OCI-LY3 (cell line): ENCODE data around the gene HHIPL2.

Experiments
- H2AFZ ChIP-seq: fragments of 200-600, 300-600 bp; shearing (Covaris generic); 2 replicates; pipeline ENCODE4 v1.6.0; 2014; ENCODE audit warnings: antibody characterized with exemption, low read depth, low read length
- H3K27ac ChIP-seq: fragments of 200-600, 300-600 bp; sonication (generic); 2 replicates; pipeline ENCODE4 v1.5.1; 2014; ENCODE audit warnings: mild to moderate bottlenecking, low read length, moderate library complexity, mixed read lengths
- H3K27me3 ChIP-seq: fragments of 200-600, 300-600 bp; sonication (generic); 2 replicates; pipeline ENCODE4 v1.6.1; 2014; ENCODE audit warnings: low read depth, low read length, mixed read lengths
- H3K36me3 ChIP-seq: fragments of 200-600, 300-600 bp; sonication (generic); replicated peaks from 2 replicates; pipeline ENCODE3; 2014; ENCODE audit warnings: low read depth, low read length, mixed read lengths
- H3K4me1 ChIP-seq: fragments of 300-600, 200-600 bp; sonication (generic); 2 replicates; pipeline ENCODE4 v1.6.1; 2014; ENCODE audit warnings: low read length, mixed read lengths
- H3K4me2 ChIP-seq: fragments of 200-600, 300-600 bp; sonication (generic); 2 replicates; pipeline ENCODE4 v1.6.1; 2014; ENCODE audit warnings: low read length, mixed read lengths
- H3K4me3 ChIP-seq: fragments of 300-600, 200-600 bp; sonication (generic); 2 replicates; pipeline ENCODE4 v1.5.1; 2014; ENCODE audit warnings: antibody characterized with exemption, mild to moderate bottlenecking, low read length, moderate library complexity
- H3K79me2 ChIP-seq: fragments of 300-600, 200-600 bp; shearing (Covaris generic); 2 replicates; pipeline ENCODE4 v1.6.1; 2014; ENCODE audit warnings: mild to moderate bottlenecking, low read length, mixed read lengths
- H3K9ac ChIP-seq: fragments of 300-600, 200-600 bp; shearing (Covaris generic); 2 replicates; pipeline ENCODE4 v1.6.0; 2014; ENCODE audit warnings: mild to moderate bottlenecking, low read length, moderate library complexity
- H3K9me3 ChIP-seq: fragments of 200-600, 300-600 bp; shearing (Covaris generic); 2 replicates; pipeline ENCODE4 v1.6.1; 2014; ENCODE audit warnings: low read length, mixed read lengths; ENCODE audit not compliant: insufficient read depth
- H4K20me1 ChIP-seq: fragments of 200-600, 300-600 bp; sonication (generic); 2 replicates; pipeline ENCODE4 v1.6.1; 2016; ENCODE audit warnings: low read length, mixed read lengths; ENCODE audit not compliant: insufficient read depth
- CTCF ChIP-seq: fragments of 200-600, 300-600 bp; sonication (generic); IDR thresholded peaks from 2 replicates; pipeline ENCODE4 v1.5.1; 2014; ENCODE audit warnings: antibody characterized with exemption, low read length, low read depth
- EZH2phosphoT487 ChIP-seq: fragments of 200-600 bp; shearing (Covaris generic); IDR thresholded peaks from 2 replicates; pipeline ENCODE4 v1.6.1; 2018; ENCODE audit warnings: antibody characterized with exemption, mixed run types, low read depth

Gene HHIPL2

GRCh38 chr1:222582099-222582774 is 34.3 kb upstream of the HHIPL2 start:
- H3K9ac ChIP-seq, result no peak overlapping the region
- no peak overlapping the region for H3K4me3 ChIP-seq
- peak overlapping the region; percentile 0; the same call in 1 of the 2 replicates for H3K4me2 ChIP-seq
- H4K20me1 ChIP-seq, result no peaks in the 10 kb centered on the region
- no peak overlapping the region for H2AFZ ChIP-seq
- peaks cover 58% of the 10 kb centered on the region for H3K36me3 ChIP-seq
- H3K27ac ChIP-seq, result no peak overlapping the region
- no peaks in the 10 kb centered on the region for H3K27me3 ChIP-seq
- no peaks in the 10 kb centered on the region for H3K9me3 ChIP-seq
- H3K79me2 ChIP-seq, result peaks cover 20% of the 10 kb centered on the region
- TF ChIP-seq CTCF (no peak), EZH2phosphoT487 (no peak)
- H3K4me1 ChIP-seq, result peaks cover 18% of the 10 kb centered on the region

- no peak overlapping the region for H2AFZ ChIP-seq
- H3K9ac ChIP-seq, result no peak overlapping the region
- peaks cover 18% of the 10 kb centered on the region for H3K4me1 ChIP-seq
- no peaks in the 10 kb centered on the region for H3K9me3 ChIP-seq
- no peak overlapping the region for H3K4me3 ChIP-seq
- no peak for TF ChIP-seq EZH2phosphoT487
- TF ChIP-seq CTCF, result no peak
- peaks cover 48% of the 10 kb centered on the region for H3K36me3 ChIP-seq
- no peaks in the 10 kb centered on the region for H3K27me3 ChIP-seq
- no peak overlapping the region for H3K4me2 ChIP-seq
- peaks cover 9% of the 10 kb centered on the region for H3K79me2 ChIP-seq
- no peaks in the 10 kb centered on the region for H4K20me1 ChIP-seq
- no peak overlapping the region for H3K27ac ChIP-seq
These were observed 31.4 kb upstream of the HHIPL2 start for GRCh38 chr1:222579316-222579715.

DNA sequence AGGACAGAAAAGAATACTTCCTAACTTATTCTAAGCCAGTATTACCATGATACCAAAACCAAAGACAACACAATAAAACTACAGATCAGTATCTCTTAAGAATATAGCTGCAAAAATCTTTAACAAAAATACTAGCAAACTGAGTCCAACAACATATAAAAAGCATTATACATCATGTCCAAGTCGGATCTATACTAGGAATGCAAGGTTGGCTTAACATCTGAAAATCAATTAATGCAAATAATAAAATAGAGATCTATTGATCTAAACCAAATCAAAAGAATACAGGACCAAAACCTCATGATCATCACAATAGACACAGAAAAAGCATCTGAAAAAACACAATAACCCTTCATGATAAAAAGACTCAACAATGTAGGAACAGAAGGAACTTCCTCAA is 22.9 kb upstream of the HHIPL2 start:
- TF ChIP-seq EZH2phosphoT487 (no peak), CTCF (no peak)
- Histone ChIP-seq H3K79me2 (no peaks in the 10 kb centered on the region), H3K4me3 (no peak overlapping the region), H2AFZ (no peak overlapping the region), H3K27me3 (no peaks in the 10 kb centered on the region), H3K27ac (no peak overlapping the region), H4K20me1 (no peaks in the 10 kb centered on the region), H3K9ac (no peak overlapping the region), H3K36me3 (peaks cover 46% of the 10 kb centered on the region), H3K9me3 (0 out of 2 replicates have a peak, but pooled peaks cover 3% of the 10 kb centered on the region), H3K4me2 (no peak overlapping the region), H3K4me1 (no peaks in the 10 kb centered on the region)

GRCh38 chr1:222561656-222562055 is 13.8 kb upstream of the HHIPL2 start:
- H3K9me3 ChIP-seq, result no peaks in the 10 kb centered on the region
- peaks cover 26% of the 10 kb centered on the region for H3K36me3 ChIP-seq
- H3K4me2 ChIP-seq, result no peak overlapping the region
- H3K79me2 ChIP-seq, result no peaks in the 10 kb centered on the region
- TF ChIP-seq CTCF (no peak), EZH2phosphoT487 (no peak)
- H3K4me1 ChIP-seq, result no peaks in the 10 kb centered on the region
- no peak overlapping the region for H3K9ac ChIP-seq
- no peak overlapping the region for H3K27ac ChIP-seq
- H2AFZ ChIP-seq, result no peak overlapping the region
- no peaks in the 10 kb centered on the region for H3K27me3 ChIP-seq
- H3K4me3 ChIP-seq, result no peak overlapping the region
- H4K20me1 ChIP-seq, result no peaks in the 10 kb centered on the region
